Lower leg skin (tissue), 4 donors: ENCODE results near the gene ESR2. TPM values are rescaled to one million over a fixed set of nuclear protein-coding genes. Genes with fewer than 3 reads are reported as not detected.

ENCODE experiments used
- DNase-seq, 2 donors: peaks; one replicate each; pipeline ENCODE4 v3.0.0-alpha.2; 2019; ENCODE audit warnings: low spot score in 2 of 2
- H3K4me3 ChIP-seq: fragments of 200-600 bp; sonication (generic); 2 replicates; pipeline ENCODE4 v1.5.1; 2017; ENCODE audit warnings: mild to moderate bottlenecking, low read depth; ENCODE audit not compliant: poor library complexity, severe bottlenecking
- POLR2A ChIP-seq, 2 donors: fragments of 450-650 bp; IDR thresholded peaks; one replicate each; pipeline ENCODE4 v1.6.1; 2016 to 2017; ENCODE audit warnings: antibody characterized with exemption in 2 of 2, mild to moderate bottlenecking in 1 of 2, moderate library complexity in 1 of 2
- WGBS, 2 donors: methylation state at CpG; one replicate each; pipeline ENCODE4 v1.1.5; 2018; 5-methylcytosine and 5-hydroxymethylcytosine counted together
- intact Hi-C: fragments of 100-400 bp; cut with DNase I; formaldehyde crosslinking; loops from one replicate; pipeline ENCODE4 v1.15.0; 2023; ENCODE audit warnings: low total_unique reads
- total RNA-seq, 4 donors: library from RNA; depleted of rRNA; stranded (reverse); fragments of >200 nt; gene quantifications; one replicate each; pipeline ENCODE4 v1.1.0, GENCODE V29; 2016
- TF ChIP-seq, protein P1 (sequence below), 3 donors: fragments of 450-650 bp; IDR thresholded peaks; one replicate each; pipeline ENCODE4 v1.5.1; 2016; ENCODE audit warnings: antibody characterized with exemption in 3 of 3, mild to moderate bottlenecking in 3 of 3, moderate library complexity in 2 of 3

Gene ESR2
- total RNA-seq, 4 donors from 2014 or later: 0.08 to 0.65 (median 0.22) TPM

GRCh38 chr14:64147126-64147790 is 146.9 kb downstream of the ESR2 start:
- DNase-seq: no peak
- WGBS, 2 donors: 94 to 96% methylated on average over 7 of the region's 7 CpGs
- TF ChIP-seq, protein P1, sequence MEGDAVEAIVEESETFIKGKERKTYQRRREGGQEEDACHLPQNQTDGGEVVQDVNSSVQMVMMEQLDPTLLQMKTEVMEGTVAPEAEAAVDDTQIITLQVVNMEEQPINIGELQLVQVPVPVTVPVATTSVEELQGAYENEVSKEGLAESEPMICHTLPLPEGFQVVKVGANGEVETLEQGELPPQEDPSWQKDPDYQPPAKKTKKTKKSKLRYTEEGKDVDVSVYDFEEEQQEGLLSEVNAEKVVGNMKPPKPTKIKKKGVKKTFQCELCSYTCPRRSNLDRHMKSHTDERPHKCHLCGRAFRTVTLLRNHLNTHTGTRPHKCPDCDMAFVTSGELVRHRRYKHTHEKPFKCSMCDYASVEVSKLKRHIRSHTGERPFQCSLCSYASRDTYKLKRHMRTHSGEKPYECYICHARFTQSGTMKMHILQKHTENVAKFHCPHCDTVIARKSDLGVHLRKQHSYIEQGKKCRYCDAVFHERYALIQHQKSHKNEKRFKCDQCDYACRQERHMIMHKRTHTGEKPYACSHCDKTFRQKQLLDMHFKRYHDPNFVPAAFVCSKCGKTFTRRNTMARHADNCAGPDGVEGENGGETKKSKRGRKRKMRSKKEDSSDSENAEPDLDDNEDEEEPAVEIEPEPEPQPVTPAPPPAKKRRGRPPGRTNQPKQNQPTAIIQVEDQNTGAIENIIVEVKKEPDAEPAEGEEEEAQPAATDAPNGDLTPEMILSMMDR (IDR thresholded peaks at IDR 0.05): no peak
- TF ChIP-seq POLR2A (IDR thresholded peaks at IDR 0.05): no peak
- no peak overlapping the region for H3K4me3 ChIP-seq
- intact Hi-C loops: no loop called here

GRCh38 chr14:64137657-64138290 is 156.4 kb downstream of the ESR2 start:
- 88 to 90% methylated on average over 9 of the region's 9 CpGs for WGBS, 2 donors
- no peak for TF ChIP-seq POLR2A (IDR thresholded peaks at IDR 0.05)
- TF ChIP-seq, protein P1 (IDR thresholded peaks at IDR 0.05): no peak
- no peak for DNase-seq
- H3K4me3 ChIP-seq: no peak overlapping the region
- intact Hi-C loops: no loop called here

DNA sequence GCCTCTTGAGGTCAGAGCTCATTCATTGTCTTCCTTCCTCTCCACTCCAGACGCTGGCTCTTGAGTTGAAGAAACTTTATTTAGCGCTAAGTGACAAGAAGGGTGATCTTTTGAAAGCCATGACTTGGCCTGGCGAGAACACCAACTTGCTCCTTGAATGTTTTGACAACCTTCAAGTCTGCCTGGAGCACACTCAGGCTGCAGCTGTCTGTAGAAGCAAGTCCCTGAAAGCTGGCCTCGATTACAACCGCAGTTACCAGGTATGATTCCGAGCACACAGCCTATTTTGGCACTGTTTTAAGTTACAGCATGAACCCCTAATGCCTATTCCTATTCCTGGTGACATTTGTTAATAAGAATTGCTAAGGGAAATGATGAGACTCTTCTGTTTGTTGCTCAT is 167.6 kb downstream of the ESR2 start:
- no peak for DNase-seq
- intact Hi-C loops: no loop called here
- TF ChIP-seq, protein P1 (IDR thresholded peaks at IDR 0.05): no peak
- TF ChIP-seq POLR2A (IDR thresholded peaks at IDR 0.05): no peak
- WGBS, 2 donors: 96% methylated on average over 6 of the region's 6 CpGs
- H3K4me3 ChIP-seq: no peak overlapping the region

GRCh38 chr14:64125270-64125669 is 168.9 kb downstream of the ESR2 start:
- no peak for TF ChIP-seq POLR2A (IDR thresholded peaks at IDR 0.05)
- TF ChIP-seq, protein P1 (IDR thresholded peaks at IDR 0.05): no peak
- 88 to 91% methylated on average over 2 of the region's 2 CpGs for WGBS, 2 donors
- H3K4me3 ChIP-seq: no peak overlapping the region
- DNase-seq: no peak
- intact Hi-C loops: no loop called here

GRCh38 chr14:64123241-64123822 is 170.8 kb downstream of the ESR2 start:
- no peak for TF ChIP-seq POLR2A (IDR thresholded peaks at IDR 0.05)
- TF ChIP-seq, protein P1 (IDR thresholded peaks at IDR 0.05): no peak
- no peak for DNase-seq
- 92 to 96% methylated on average over 5 of the region's 5 CpGs for WGBS, 2 donors
- no peak overlapping the region for H3K4me3 ChIP-seq
- intact Hi-C loops: loop anchor here (5.0 kb wide), 1 partner anchor 1206 kb away; no protein-coding TSS in a partner anchor
